T-helper 9 cell (primary cell): ENCODE results near the gene SLC25A41.
"Not testable (repeated sequence)": the region's sequence is repeated elsewhere in the genome, so short reads cannot be mapped to it uniquely, and the experiment has no call there.

ENCODE experiments used
- DNase-seq: peaks from one replicate; pipeline ENCODE4 v3.0.0-alpha.2; 2020

SLC25A41 gene

DNA sequence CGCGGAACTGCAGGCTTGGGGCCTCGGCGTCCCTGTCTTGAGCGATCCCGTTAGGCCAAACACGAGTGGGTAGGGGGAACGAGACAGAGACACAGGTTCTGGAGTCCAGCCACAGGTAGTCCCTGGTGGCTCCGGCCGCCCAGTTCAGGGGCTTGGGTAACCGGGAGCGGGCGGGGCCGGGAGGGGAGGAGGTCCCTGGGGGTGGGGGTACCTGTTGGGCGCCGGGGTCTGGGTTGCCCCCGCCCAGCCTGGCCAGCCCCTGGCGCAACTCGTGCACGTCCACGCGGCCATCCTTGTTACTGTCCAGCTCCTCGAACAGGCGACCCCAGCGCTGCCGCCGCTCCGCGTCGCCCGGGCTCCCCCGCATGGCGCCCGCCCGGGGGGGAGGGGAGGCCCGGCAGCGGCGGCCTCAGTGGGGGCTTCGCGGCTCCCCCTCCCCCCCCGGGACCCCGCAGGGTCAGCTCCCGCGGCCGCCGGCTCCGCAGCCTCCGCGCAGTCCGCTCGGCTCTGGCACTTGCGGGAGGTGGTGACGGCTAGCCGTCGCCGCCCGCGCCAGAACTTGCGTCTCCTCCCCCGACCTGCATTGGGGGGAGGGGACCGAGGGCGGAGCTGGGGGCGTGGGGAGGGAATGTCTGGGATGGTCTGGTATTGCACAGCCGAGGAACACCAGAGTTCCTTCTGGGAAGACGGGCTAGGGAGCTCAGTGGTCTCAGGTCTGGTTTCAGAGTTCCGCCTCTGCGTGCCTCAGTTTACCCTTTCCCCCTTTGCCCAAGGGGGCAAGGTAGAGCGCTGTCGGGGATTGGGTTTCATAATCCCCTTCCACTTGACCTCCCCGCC is 25.9 kb upstream of the SLC25A41 start, which contains the start of gene SLC25A23:
Gene SLC25A23 (minus strand): TSS at position 531 of the 837 bp plus-strand sequence. CDS start 164 bp downstream, at position 367.
- DNase-seq = peak; percentile 44

DNA sequence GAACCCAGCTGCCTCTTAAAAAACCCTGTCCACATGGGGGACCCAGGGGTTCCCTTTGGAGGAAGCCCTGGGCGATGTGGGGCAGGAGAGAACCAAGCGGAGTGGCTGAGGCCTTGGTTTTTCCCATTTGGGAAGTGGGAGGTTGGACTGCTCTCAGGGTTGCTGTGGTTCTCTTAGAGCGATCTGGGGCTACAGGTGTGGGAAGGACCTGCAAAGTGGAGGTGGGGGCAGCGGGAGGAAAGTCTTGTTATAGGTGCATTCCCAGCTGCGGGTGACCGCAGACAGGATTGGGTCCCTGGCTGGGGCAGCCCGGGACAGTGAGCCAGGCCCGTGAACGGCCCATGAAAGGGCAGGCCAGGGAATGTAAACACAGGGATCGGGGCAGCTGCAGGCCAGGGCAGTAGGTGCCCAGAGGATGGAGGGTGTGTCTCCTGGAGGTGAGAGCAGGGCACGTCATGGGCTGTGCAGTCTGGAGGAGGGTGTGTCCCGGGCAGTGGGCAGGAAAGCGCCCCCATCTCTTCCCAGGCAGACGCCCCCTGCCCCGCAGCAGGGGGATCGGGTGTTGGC is 25.2 kb upstream of the SLC25A41 start:
- DNase-seq = no peak

- DNase-seq = no peak
Measured at GRCh38 chr19:6457958-6458694, 24.6 kb upstream of the SLC25A41 start.

DNA sequence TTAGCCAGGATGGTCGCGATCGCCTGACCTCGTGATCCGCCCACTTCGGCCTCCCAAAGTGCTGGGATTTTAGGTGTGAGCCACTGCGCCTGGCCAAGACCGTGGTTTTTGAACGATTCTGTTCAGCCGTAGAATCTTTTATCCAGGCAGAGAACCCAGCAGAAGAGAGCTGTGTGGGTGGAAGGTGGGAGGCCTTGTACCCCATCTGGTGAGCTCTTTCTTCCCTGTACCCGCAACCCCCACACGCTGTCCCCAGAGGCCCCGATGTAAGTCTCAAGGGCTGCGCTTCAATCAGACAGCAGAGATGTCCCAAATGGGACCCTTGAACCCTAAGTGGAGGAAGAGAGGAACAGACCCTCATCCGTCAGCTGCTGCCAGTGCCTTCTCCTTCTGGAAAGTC is 22.4 kb upstream of the SLC25A41 start:
- DNase-seq = no peak

GRCh38 chr19:6453951-6454565 is 20.5 kb upstream of the SLC25A41 start:
- DNase-seq = no peak

- no peak for DNase-seq
Measured at GRCh38 chr19:6452899-6453298, 19.3 kb upstream of the SLC25A41 start.

DNA sequence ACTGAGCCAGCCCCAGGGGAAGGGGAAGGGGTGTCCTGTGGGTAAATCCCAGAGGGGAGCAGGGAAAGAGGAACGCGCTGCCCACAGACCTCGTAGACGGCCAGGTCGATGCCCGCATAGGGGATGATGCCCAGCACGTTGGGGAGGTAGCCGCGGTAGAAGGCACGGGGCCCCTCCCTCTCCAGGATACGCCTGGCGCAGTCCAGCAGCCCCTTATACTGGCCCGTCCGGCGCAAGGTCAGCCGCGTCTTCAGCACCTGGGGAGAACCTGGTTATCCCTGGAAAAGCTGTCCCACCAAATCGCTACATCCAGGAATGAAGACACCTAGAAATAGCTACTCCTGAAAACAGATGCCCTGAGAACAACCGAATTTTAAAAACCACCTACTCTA is 18.7 kb upstream of the SLC25A41 start:
- no peak for DNase-seq

GRCh38 chr19:6451583-6452222 is 18.1 kb upstream of the SLC25A41 start:
- DNase-seq = no peak

- no peak for DNase-seq
Measured at GRCh38 chr19:6450166-6450565, 16.6 kb upstream of the SLC25A41 start.

DNA sequence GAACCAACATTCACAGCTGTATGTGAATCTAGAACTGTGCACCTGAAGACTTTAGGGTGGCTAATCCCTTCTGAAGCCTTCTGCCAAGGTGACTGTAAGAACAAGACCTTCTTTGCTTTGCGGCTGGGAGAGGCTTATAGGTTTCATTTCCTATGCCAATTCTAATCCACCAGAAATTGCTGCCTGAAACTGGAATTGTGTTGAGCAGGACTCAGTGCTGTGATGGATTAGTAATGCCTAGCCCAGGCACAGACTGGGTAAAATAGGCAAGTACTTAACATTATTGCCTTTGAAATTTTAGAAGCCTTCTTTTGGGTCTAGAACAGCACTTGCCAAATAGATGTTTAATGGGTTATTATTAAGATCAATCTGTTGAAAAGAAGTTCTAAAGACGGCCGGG is 14.5 kb upstream of the SLC25A41 start:
- no peak for DNase-seq

GRCh38 chr19:6446452-6446851 is 12.9 kb upstream of the SLC25A41 start:
- DNase-seq = no peak

GRCh38 chr19:6443986-6444385 is 10.4 kb upstream of the SLC25A41 start:
- DNase-seq = no peak

DNA sequence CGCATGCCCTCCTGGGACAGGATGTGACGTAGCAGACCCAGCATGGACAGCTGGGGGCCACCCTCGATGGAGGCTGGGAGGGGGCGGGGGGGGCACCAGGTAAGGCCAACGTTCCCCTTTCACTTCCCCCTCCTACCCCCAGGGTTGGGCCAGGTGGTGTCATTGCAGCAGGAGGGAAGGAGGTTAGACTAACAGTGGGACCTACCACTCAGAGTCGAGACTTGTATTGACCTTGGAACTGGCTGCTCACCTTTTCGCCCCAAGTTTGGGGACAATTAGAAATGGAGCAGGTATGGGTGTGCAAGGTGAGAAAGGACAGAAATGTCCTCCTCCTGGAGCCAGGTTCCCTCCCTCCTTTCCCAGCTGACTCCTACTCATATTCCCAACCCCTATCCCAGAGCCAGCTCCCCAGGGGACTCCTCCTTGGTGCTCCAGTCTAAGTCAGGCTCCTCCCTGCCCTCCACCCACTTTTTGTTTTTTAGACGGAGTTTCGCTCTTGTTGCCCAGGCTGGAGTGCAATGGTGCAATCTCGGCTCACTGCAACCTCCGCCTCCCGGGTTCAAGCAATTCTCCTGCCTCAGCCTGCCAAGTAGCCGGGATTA is 8.6 kb upstream of the SLC25A41 start:
- DNase-seq = no peak

DNA sequence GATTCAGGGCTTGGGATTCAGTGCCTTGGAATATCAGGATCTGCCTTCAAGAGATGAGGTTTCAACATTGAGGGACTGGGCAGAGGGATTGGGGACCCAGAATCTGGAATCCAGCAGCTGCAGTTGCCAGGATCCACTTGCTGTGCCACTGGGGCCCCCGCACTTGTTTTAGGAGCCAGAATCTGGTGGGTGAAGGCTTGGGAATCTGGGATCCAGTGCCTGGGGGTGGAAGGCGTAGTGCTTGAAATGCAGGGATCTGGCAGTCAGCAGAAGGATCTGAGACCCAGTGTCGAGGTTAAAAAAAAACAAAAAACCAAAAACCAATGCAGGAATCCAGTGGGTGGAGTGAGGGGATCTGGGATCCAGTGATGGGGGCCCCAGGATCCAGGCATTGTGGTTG is 7.3 kb upstream of the SLC25A41 start:
- DNase-seq = no peak

DNA sequence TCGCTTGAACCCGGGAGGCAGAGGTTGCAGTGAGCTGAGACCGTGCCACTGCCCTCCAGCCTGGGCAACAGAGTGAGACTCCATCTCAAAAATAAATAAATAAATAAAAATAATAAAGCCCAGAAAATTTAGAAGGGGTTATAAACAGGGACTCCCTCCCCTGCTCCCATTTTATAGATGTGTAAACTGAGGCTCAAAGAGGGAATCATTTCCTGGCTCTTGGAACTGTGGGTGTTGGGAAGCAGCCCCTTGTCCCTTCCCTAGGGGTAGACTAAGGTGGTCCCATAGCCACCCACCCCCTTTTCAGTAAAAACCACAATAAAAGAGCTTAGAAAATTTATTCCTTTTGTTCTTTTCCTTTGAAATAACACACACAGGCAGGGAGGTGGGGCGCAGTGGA is 6.2 kb upstream of the SLC25A41 start:
- DNase-seq = no peak

- DNase-seq = no peak
Measured at GRCh38 chr19:6433165-6433564, 398 bp downstream of the SLC25A41 start.

DNA sequence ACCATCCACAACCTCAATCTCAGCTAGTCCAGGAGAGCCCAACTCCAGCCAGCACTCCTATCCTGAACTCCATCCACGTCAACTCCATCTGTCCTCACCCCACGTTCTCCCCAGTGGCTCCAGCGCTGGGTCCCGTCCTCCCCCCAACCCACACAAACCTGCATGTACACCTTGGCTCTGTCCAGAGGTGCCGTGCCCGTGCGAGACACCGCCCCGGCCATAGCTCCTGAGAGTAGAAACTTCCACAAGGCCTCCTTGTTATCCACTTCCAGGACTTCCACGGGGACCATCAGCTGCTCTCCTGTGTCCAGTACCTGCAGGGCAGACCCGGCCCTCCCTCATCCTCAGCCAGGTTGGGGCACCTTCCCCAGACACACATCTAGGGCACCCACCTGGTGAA is 1.7 kb downstream of the SLC25A41 start:
- no peak for DNase-seq

DNA sequence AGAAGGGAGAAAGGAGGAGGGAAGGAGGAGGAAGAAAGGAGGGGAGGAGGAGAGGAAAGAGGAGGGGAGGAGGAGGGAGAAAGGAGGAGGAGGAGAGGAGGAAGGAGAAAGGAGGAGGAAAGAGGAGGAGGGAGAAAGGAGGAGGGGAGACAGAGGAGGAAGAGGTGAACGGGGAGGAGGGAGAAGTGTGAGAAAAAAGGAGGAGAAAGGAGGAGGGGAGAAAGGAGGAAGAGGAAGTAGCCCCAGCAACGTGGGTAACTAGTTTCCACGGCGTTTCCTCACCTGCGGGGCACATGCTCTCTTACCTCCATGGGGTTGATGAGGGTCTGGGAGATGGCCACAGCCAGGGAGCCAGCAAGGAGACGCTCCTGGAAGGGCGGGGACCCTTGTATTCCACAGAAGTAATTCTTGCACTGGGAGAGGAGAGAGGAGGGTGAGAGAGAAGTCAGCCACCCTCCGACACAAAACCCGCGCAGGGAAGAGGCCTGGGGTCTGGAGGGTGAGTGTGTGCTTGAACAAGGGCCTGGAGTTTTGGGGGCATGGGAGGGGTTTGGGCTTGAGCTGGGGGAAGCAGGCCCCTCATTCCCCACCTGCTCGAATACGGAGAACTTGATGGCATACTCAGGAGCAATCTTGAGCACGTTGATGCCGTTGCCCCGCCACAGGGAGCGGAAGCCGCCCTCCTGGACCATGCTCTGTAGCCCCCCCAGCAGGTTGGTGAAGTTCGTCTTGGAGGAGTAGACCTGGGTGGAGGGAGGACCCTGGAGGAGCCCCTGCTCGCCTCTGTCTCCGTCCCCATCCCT is 3.9 kb downstream of the SLC25A41 start:
- DNase-seq = no peak

DNA sequence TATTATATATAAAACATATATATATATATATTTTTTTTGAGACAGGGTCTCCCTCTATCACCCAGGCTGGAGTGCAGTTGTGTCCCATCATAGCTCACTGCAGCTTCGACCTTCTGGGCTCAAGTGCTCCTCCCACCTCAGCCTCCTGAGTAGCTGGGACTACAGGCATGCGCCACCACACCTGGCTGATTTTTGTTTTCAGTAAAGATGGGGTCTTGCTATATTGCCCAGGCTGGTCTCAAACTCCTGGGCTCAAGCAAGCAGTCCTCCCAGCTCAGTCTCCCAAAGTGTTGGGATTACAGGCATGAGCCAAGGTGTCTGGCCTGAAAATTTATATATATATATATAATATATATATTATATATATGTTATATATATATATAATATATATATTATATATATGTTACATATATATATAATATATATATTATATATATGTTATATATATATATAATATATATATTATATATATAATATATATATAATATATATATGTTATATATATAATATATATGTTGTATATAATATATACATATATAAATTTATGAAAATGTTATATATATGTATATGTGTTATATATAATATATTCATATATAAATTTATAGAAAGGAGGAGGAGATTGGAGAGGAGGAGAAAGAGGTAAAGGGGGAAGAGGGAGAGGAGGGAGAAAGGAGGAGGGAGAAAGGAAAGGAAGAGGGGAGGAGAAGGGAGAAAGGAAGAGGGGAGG is 4.7 kb downstream of the SLC25A41 start:
- DNase-seq = not testable (repeated sequence)

- DNase-seq = no peak
Measured at GRCh38 chr19:6427131-6427530, 6.4 kb downstream of the SLC25A41 start.
